ENCODE results near the gene TMEM108. TPM values are rescaled to one million over a fixed set of nuclear protein-coding genes. Genes with fewer than 3 reads are reported as not detected.

The TMEM108 gene
- total and polyA plus RNA-seq, 2 experiments from 2014 or later: 7.4 to 15.3 TPM

- Histone ChIP-seq H3K27ac (ENCODE audit: low read depth) (no peak overlapping the region), H3F3A (replicated peaks; ENCODE audit: low read depth) (no peaks in the 10 kb centered on the region), H2AFZ (no peak overlapping the region), H3K4me3 (no peak overlapping the region), H3K9me2 (ENCODE audit: insufficient read depth) (no peaks in the 10 kb centered on the region), H4K20me1 (replicated peaks; ENCODE audit: insufficient read depth) (no peaks in the 10 kb centered on the region), H3K79me2 (replicated peaks; ENCODE audit: insufficient read depth) (no peaks in the 10 kb centered on the region), H3K4me1 (ENCODE audit: insufficient read depth) (0 out of 2 replicates have a peak, but pooled peaks cover 4% of the 10 kb centered on the region), H3K27me3 (ENCODE audit: insufficient read depth) (no peaks in the 10 kb centered on the region), H3K36me3 (ENCODE audit: insufficient read depth) (no peaks in the 10 kb centered on the region), H3K4me2 (no peak overlapping the region)
- DNase-seq (ENCODE audit: low spot score): no peak
- Mint-ChIP-seq H3K9me3 (no peaks in the 10 kb centered on the region), H3K27ac (no peak overlapping the region), H3K36me3 (ENCODE audit: low read depth) (no peaks in the 10 kb centered on the region), H3K4me3 (no peak overlapping the region), H3K4me1 (peaks cover 13% of the 10 kb centered on the region), H3K27me3 (ENCODE audit: insufficient read depth, low read depth, poor library complexity) (peaks cover 3% of the 10 kb centered on the region)
- ATAC-seq: no peak
- TF ChIP-seq ZNF331 (CRISPR knock-in tag; IDR thresholded peaks at IDR 0.05; ENCODE audit: low read depth) (no peak), POLR2AphosphoS5 (IDR thresholded peaks at IDR 0.05; ENCODE audit: low read depth) (no peak), ZNF462 (CRISPR knock-in tag; IDR thresholded peaks at IDR 0.05) (no peak), EZH2 (IDR thresholded peaks at IDR 0.05; ENCODE audit: low read depth, unreplicated experiment) (no peak), CTCF (conservative IDR thresholded peaks at IDR 0.05; ENCODE audit: low read depth in 2 of 2) (no peak), EZH2phosphoT487 (IDR thresholded peaks at IDR 0.05; ENCODE audit: unreplicated experiment) (no peak), REST (IDR thresholded peaks at IDR 0.05; ENCODE audit: unreplicated experiment) (no peak), STAT1 (IDR thresholded peaks at IDR 0.05; ENCODE audit: unreplicated experiment) (no peak), NANOG (IDR thresholded peaks at IDR 0.05; ENCODE audit: borderline replicate concordance) (no peak)
Observed at GRCh38 chr3:133282236-133282635, 244.0 kb downstream of the TMEM108 start.
